Measurements from ENCODE around the gene APCDD1L.

Gene APCDD1L

GRCh38 chr20:58514321-58515232 is 622 bp downstream of the APCDD1L start:
- no peak for TF ChIP-seq CTCF (conservative IDR thresholded peaks at IDR 0.05; ENCODE audit: low read length)
- TF ChIP-seq EZH2phosphoT487 (IDR thresholded peaks at IDR 0.05; ENCODE audit: borderline replicate concordance) = no peak
- Histone ChIP-seq H4K20me1 (ENCODE audit: insufficient read depth, low read length, poor library complexity, severe bottlenecking) (no peaks in the 10 kb centered on the region), H3K4me2 (ENCODE audit: low read depth, low read length, poor library complexity, severe bottlenecking) (no peak overlapping the region), H3K4me3 (ENCODE audit: low read length, poor library complexity, severe bottlenecking) (no peak overlapping the region), H3K79me2 (ENCODE audit: insufficient read depth, low read length) (no peaks in the 10 kb centered on the region), H3K4me1 (ENCODE audit: insufficient read depth, low read length, poor library complexity, severe bottlenecking) (no peaks in the 10 kb centered on the region), H3F3A (ENCODE audit: low read depth) (no peaks in the 10 kb centered on the region), H2AFZ (ENCODE audit: low read length) (no peak overlapping the region), H3K9ac (ENCODE audit: low read depth, low read length, poor library complexity, severe bottlenecking) (no peak overlapping the region), H3K36me3 (ENCODE audit: insufficient read depth, low read length) (no peaks in the 10 kb centered on the region), H3K27me3 (ENCODE audit: insufficient read depth, low read length, poor library complexity, severe bottlenecking) (no peaks in the 10 kb centered on the region), H3K9me2 (replicated peaks; ENCODE audit: low read depth, low read length) (no peaks in the 10 kb centered on the region), H3K9me3 (ENCODE audit: insufficient read depth, low read depth, low read length) (no peaks in the 10 kb centered on the region)

- no peaks in the 10 kb centered on the region for H3K9me2 ChIP-seq (replicated peaks; ENCODE audit: low read depth, low read length)
- H3K9me3 ChIP-seq (ENCODE audit: insufficient read depth, low read depth, low read length) = no peaks in the 10 kb centered on the region
- no peaks in the 10 kb centered on the region for H3F3A ChIP-seq (ENCODE audit: low read depth)
- no peak overlapping the region for H3K4me2 ChIP-seq (ENCODE audit: low read depth, low read length, poor library complexity, severe bottlenecking)
- no peaks in the 10 kb centered on the region for H3K27me3 ChIP-seq (ENCODE audit: insufficient read depth, low read length, poor library complexity, severe bottlenecking)
- H3K79me2 ChIP-seq (ENCODE audit: insufficient read depth, low read length) = no peaks in the 10 kb centered on the region
- H3K9ac ChIP-seq (ENCODE audit: low read depth, low read length, poor library complexity, severe bottlenecking) = no peak overlapping the region
- TF ChIP-seq EZH2phosphoT487 (IDR thresholded peaks at IDR 0.05; ENCODE audit: borderline replicate concordance) (no peak), CTCF (conservative IDR thresholded peaks at IDR 0.05; ENCODE audit: low read length) (no peak)
- H2AFZ ChIP-seq (ENCODE audit: low read length) = no peak overlapping the region
- no peak overlapping the region for H3K4me3 ChIP-seq (ENCODE audit: low read length, poor library complexity, severe bottlenecking)
- no peaks in the 10 kb centered on the region for H4K20me1 ChIP-seq (ENCODE audit: insufficient read depth, low read length, poor library complexity, severe bottlenecking)
- H3K4me1 ChIP-seq (ENCODE audit: insufficient read depth, low read length, poor library complexity, severe bottlenecking) = no peaks in the 10 kb centered on the region
- no peaks in the 10 kb centered on the region for H3K36me3 ChIP-seq (ENCODE audit: insufficient read depth, low read length)
Measured at GRCh38 chr20:58513580-58514285, 1.5 kb downstream of the APCDD1L start.

GRCh38 chr20:58512808-58513552 is 2.2 kb downstream of the APCDD1L start:
- Histone ChIP-seq H4K20me1 (ENCODE audit: insufficient read depth, low read length, poor library complexity, severe bottlenecking) (no peaks in the 10 kb centered on the region), H3K9ac (ENCODE audit: low read depth, low read length, poor library complexity, severe bottlenecking) (no peak overlapping the region), H3K27me3 (ENCODE audit: insufficient read depth, low read length, poor library complexity, severe bottlenecking) (no peaks in the 10 kb centered on the region), H3K4me1 (ENCODE audit: insufficient read depth, low read length, poor library complexity, severe bottlenecking) (no peaks in the 10 kb centered on the region), H3K4me3 (ENCODE audit: low read length, poor library complexity, severe bottlenecking) (no peak overlapping the region), H3F3A (ENCODE audit: low read depth) (no peaks in the 10 kb centered on the region), H2AFZ (ENCODE audit: low read length) (no peak overlapping the region), H3K4me2 (ENCODE audit: low read depth, low read length, poor library complexity, severe bottlenecking) (no peak overlapping the region), H3K9me2 (replicated peaks; ENCODE audit: low read depth, low read length) (no peaks in the 10 kb centered on the region), H3K36me3 (ENCODE audit: insufficient read depth, low read length) (no peaks in the 10 kb centered on the region), H3K9me3 (ENCODE audit: insufficient read depth, low read depth, low read length) (no peaks in the 10 kb centered on the region), H3K79me2 (ENCODE audit: insufficient read depth, low read length) (no peaks in the 10 kb centered on the region)
- TF ChIP-seq EZH2phosphoT487 (IDR thresholded peaks at IDR 0.05; ENCODE audit: borderline replicate concordance) = no peak
- TF ChIP-seq CTCF (conservative IDR thresholded peaks at IDR 0.05; ENCODE audit: low read length) = no peak

All from Loucy (cell line).